Heart left ventricle (tissue), 13 donors: ENCODE results near the gene VPS4B.

Experiments used
- POLR2A ChIP-seq, 2 donors: fragments of 450-650 bp; IDR thresholded peaks; one replicate each; pipeline ENCODE4 v1.6.1; 2017; ENCODE audit warnings: antibody characterized with exemption in 2 of 2, mild to moderate bottlenecking in 2 of 2, moderate library complexity in 2 of 2
- TF ChIP-seq, protein P1 (sequence below), 12 donors: fragments of 200-600 bp; sonication (generic) in 4 of 12; IDR thresholded peaks; one replicate each; pipeline versions ENCODE4 v1.5.0 to v1.8.0; 2018 to 2022; ENCODE audit warnings: antibody characterized with exemption in 12 of 12, mild to moderate bottlenecking in 5 of 12
- donor health status: ischemic (EF 13 %, LVEDD 7.1; RV severe dilation, severe dysfunction).
- donor health status: DM: no; HTN: yes; CAD: no.
- donor health status: DM: no; HTN: no; CAD: no.
- donor health status: ischemic (EF 25% LVEDD 6.9; RV normal size, moderate dysfunction).
- donor health status: ischemic (EF 25% LVEDD 5.7; RV mildly dilated, moderate dysfunction).
- donor health status: ischemic (EF 35%, LVEDD 5.7; RV mildly dilated, moderate dysfunction).
- donor health status: nonischemic (EF 11% LVEDD 7.7; RV severe dilation, severe dysfunction).
- donor health status: DM: yes; HTN: yes; CAD: no.
- donor health status: PGD.
- donor health status: ischemic (EF 29% LVEDD 5.4; RV normal size, mild dysfunction).
- donor health status: nonischemic (EF 23%, LVEDD 6.1; RV moderate dilation, normal function).

- TF ChIP-seq, protein P1, sequence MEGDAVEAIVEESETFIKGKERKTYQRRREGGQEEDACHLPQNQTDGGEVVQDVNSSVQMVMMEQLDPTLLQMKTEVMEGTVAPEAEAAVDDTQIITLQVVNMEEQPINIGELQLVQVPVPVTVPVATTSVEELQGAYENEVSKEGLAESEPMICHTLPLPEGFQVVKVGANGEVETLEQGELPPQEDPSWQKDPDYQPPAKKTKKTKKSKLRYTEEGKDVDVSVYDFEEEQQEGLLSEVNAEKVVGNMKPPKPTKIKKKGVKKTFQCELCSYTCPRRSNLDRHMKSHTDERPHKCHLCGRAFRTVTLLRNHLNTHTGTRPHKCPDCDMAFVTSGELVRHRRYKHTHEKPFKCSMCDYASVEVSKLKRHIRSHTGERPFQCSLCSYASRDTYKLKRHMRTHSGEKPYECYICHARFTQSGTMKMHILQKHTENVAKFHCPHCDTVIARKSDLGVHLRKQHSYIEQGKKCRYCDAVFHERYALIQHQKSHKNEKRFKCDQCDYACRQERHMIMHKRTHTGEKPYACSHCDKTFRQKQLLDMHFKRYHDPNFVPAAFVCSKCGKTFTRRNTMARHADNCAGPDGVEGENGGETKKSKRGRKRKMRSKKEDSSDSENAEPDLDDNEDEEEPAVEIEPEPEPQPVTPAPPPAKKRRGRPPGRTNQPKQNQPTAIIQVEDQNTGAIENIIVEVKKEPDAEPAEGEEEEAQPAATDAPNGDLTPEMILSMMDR (IDR thresholded peaks at IDR 0.05), result no peak
- TF ChIP-seq POLR2A (IDR thresholded peaks at IDR 0.05), result no peak
Observed at GRCh38 chr18:63346480-63347183, 75.6 kb downstream of the VPS4B start.
